Esophagus squamous epithelium (tissue), 4 donors: Measurements from ENCODE around the gene GFOD2.

ENCODE experiments used
- CTCF ChIP-seq, 6 experiments: fragments of 450-650 bp in 4 of 6; fragments of 200-600 bp in 2 of 6; sonication (generic) in 2 of 6; IDR thresholded peaks; one replicate each; pipeline ENCODE4 v1.5.1; 2016 to 2019; ENCODE audit warnings: antibody characterized with exemption in 6 of 6, mild to moderate bottlenecking in 4 of 6, moderate library complexity in 4 of 6
- POLR2A ChIP-seq, 4 donors: fragments of 450-650 bp; IDR thresholded peaks; one replicate each; pipeline ENCODE4 v1.6.1; 2017; ENCODE audit warnings: antibody characterized with exemption in 4 of 4, mild to moderate bottlenecking in 4 of 4, moderate library complexity in 3 of 4

GRCh38 chr16:67675999-67676398, 43.1 kb downstream of the GFOD2 start:
- TF ChIP-seq CTCF (IDR thresholded peaks at IDR 0.05) (no peak), POLR2A (IDR thresholded peaks at IDR 0.05) (no peak)
